ENCODE results near the gene SOS1.

- TF ChIP-seq TARDBP (IDR thresholded peaks at IDR 0.05) (no peak), CTBP1 (IDR thresholded peaks at IDR 0.05; ENCODE audit: borderline replicate concordance) (no peak), FOXM1 (IDR thresholded peaks at IDR 0.05; ENCODE audit: borderline replicate concordance) (no peak), BHLHE40 (IDR thresholded peaks at IDR 0.05; ENCODE audit: borderline replicate concordance) (no peak), SP1 (IDR thresholded peaks at IDR 0.05) (no peak), SUZ12 (IDR thresholded peaks at IDR 0.05) (no peak), HDGF (IDR thresholded peaks at IDR 0.05; ENCODE audit: borderline replicate concordance) (no peak), L3MBTL2 (conservative IDR thresholded peaks at IDR 0.05) (no peak), FOXK2 (IDR thresholded peaks at IDR 0.05) (no peak), FOXA1 (IDR thresholded peaks at IDR 0.05) (no peak)
- TF ChIP-seq, protein P1, sequence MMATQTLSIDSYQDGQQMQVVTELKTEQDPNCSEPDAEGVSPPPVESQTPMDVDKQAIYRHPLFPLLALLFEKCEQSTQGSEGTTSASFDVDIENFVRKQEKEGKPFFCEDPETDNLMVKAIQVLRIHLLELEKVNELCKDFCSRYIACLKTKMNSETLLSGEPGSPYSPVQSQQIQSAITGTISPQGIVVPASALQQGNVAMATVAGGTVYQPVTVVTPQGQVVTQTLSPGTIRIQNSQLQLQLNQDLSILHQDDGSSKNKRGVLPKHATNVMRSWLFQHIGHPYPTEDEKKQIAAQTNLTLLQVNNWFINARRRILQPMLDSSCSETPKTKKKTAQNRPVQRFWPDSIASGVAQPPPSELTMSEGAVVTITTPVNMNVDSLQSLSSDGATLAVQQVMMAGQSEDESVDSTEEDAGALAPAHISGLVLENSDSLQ (IDR thresholded peaks at IDR 0.05), result no peak
Observed at GRCh38 chr2:39033980-39034379, 86.9 kb downstream of the SOS1 start.

Measured in HEK293T (cell line).